Liver (tissue), 3 donors: Measurements from ENCODE around the gene ULBP1.

Source experiments
- ATF3 ChIP-seq: IDR thresholded peaks from 2 replicates; pipeline ENCODE4 v1.6.1; 2016; ENCODE audit warnings: antibody characterized with exemption
- CTCF ChIP-seq: fragments of 150-350 bp; IDR thresholded peaks from 2 replicates; pipeline ENCODE4 v1.5.1; 2017; ENCODE audit warnings: improper control_type of control experiment, low read depth, low read length; ENCODE audit not compliant: missing input control
- EGR1 ChIP-seq, 2 donors: IDR thresholded peaks; 2 replicates each; pipeline ENCODE4 v1.6.1; 2016 to 2018; ENCODE audit warnings: antibody characterized with exemption in 2 of 2, low read depth in 2 of 2
- FOXA1 ChIP-seq: IDR thresholded peaks from 2 replicates; pipeline ENCODE4 v1.6.1; 2016; ENCODE audit warnings: antibody characterized with exemption
- GABPA ChIP-seq, 2 donors: IDR thresholded peaks in 1 of 2; conservative IDR thresholded peaks in 1 of 2; 2 replicates each; pipeline ENCODE4 v1.6.1; 2016; ENCODE audit warnings: antibody characterized with exemption in 2 of 2, mild to moderate bottlenecking in 1 of 2, moderate library complexity in 1 of 2
- HNF4G ChIP-seq: IDR thresholded peaks from 2 replicates; pipeline ENCODE4 v1.6.1; 2016; ENCODE audit warnings: antibody characterized with exemption
- RAD21 ChIP-seq, 2 donors: IDR thresholded peaks; 2 replicates each; pipeline ENCODE4 v1.6.1; 2016; ENCODE audit warnings: antibody characterized with exemption in 2 of 2, mild to moderate bottlenecking in 2 of 2
- RXRA ChIP-seq, 2 donors: IDR thresholded peaks; 2 replicates each; pipeline ENCODE4 v1.6.1; 2017 to 2018; ENCODE audit warnings: antibody characterized with exemption in 2 of 2, mild to moderate bottlenecking in 1 of 2
- SP1 ChIP-seq: IDR thresholded peaks from 2 replicates; pipeline ENCODE4 v1.6.1; 2018; ENCODE audit warnings: antibody characterized with exemption, mild to moderate bottlenecking
- TAF1 ChIP-seq: conservative IDR thresholded peaks from 2 replicates; pipeline ENCODE4 v1.6.1; 2016; ENCODE audit warnings: antibody characterized with exemption, mild to moderate bottlenecking
- YY1 ChIP-seq: IDR thresholded peaks from 2 replicates; pipeline ENCODE4 v1.6.1; 2016; ENCODE audit warnings: antibody characterized with exemption, mild to moderate bottlenecking
- TF ChIP-seq, protein P1 (sequence below): IDR thresholded peaks from 2 replicates; pipeline ENCODE4 v1.6.1; 2016; ENCODE audit warnings: antibody characterized with exemption, mild to moderate bottlenecking
- TF ChIP-seq, protein P2 (sequence below): IDR thresholded peaks from 2 replicates; pipeline ENCODE4 v1.6.1; 2016; ENCODE audit warnings: antibody characterized with exemption
- TF ChIP-seq, protein P3 (sequence below): IDR thresholded peaks from 2 replicates; pipeline ENCODE4 v1.6.1; 2016; ENCODE audit warnings: antibody characterized with exemption
- donor health status: healthy.
- donor health status: healthy.

- TF ChIP-seq, protein P1, sequence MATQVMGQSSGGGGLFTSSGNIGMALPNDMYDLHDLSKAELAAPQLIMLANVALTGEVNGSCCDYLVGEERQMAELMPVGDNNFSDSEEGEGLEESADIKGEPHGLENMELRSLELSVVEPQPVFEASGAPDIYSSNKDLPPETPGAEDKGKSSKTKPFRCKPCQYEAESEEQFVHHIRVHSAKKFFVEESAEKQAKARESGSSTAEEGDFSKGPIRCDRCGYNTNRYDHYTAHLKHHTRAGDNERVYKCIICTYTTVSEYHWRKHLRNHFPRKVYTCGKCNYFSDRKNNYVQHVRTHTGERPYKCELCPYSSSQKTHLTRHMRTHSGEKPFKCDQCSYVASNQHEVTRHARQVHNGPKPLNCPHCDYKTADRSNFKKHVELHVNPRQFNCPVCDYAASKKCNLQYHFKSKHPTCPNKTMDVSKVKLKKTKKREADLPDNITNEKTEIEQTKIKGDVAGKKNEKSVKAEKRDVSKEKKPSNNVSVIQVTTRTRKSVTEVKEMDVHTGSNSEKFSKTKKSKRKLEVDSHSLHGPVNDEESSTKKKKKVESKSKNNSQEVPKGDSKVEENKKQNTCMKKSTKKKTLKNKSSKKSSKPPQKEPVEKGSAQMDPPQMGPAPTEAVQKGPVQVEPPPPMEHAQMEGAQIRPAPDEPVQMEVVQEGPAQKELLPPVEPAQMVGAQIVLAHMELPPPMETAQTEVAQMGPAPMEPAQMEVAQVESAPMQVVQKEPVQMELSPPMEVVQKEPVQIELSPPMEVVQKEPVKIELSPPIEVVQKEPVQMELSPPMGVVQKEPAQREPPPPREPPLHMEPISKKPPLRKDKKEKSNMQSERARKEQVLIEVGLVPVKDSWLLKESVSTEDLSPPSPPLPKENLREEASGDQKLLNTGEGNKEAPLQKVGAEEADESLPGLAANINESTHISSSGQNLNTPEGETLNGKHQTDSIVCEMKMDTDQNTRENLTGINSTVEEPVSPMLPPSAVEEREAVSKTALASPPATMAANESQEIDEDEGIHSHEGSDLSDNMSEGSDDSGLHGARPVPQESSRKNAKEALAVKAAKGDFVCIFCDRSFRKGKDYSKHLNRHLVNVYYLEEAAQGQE, result no peak
- TF ChIP-seq RAD21 (IDR thresholded peaks at IDR 0.05) (no peak), CTCF (no peak), SP1 (no peak), GABPA (IDR thresholded peaks at IDR 0.05 in 1 of 2, conservative IDR thresholded peaks at IDR 0.05 in 1 of 2) (no peak), FOXA1 (no peak), YY1 (no peak), TAF1 (no peak), RXRA (IDR thresholded peaks at IDR 0.05) (no peak), EGR1 (IDR thresholded peaks at IDR 0.05; ENCODE audit: low read depth in 2 of 2) (no peak), HNF4G (no peak), ATF3 (no peak)
- TF ChIP-seq, protein P2, sequence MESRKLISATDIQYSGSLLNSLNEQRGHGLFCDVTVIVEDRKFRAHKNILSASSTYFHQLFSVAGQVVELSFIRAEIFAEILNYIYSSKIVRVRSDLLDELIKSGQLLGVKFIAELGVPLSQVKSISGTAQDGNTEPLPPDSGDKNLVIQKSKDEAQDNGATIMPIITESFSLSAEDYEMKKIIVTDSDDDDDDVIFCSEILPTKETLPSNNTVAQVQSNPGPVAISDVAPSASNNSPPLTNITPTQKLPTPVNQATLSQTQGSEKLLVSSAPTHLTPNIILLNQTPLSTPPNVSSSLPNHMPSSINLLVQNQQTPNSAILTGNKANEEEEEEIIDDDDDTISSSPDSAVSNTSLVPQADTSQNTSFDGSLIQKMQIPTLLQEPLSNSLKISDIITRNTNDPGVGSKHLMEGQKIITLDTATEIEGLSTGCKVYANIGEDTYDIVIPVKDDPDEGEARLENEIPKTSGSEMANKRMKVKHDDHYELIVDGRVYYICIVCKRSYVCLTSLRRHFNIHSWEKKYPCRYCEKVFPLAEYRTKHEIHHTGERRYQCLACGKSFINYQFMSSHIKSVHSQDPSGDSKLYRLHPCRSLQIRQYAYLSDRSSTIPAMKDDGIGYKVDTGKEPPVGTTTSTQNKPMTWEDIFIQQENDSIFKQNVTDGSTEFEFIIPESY, result no peak
- TF ChIP-seq, protein P3, sequence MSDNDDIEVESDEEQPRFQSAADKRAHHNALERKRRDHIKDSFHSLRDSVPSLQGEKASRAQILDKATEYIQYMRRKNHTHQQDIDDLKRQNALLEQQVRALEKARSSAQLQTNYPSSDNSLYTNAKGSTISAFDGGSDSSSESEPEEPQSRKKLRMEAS, result no peak
Measured at GRCh38 chr6:149929422-149929821, 34.3 kb upstream of the ULBP1 start.
